Left colon (tissue), 2 donors: Measurements from ENCODE around the gene DYNLT1. TPM values are rescaled to one million over a fixed set of nuclear protein-coding genes. Genes with fewer than 3 reads are reported as not detected.
"Not testable (repeated sequence)": the region's sequence is repeated elsewhere in the genome, so short reads cannot be mapped to it uniquely, and the experiment has no call there.

Experiments
- ATAC-seq: fragments of 200-7000 bp; cut with Tn5 transposase; one replicate; pipeline ENCODE4 v1.9.1; 2020; ENCODE audit warnings: mild to moderate bottlenecking, moderate library complexity
- DNase-seq, 2 donors: peaks; one replicate each; pipeline ENCODE4 v3.0.0-alpha.2; 2020
- intact Hi-C, 2 donors: fragments of 100-400 bp; cut with DNase I in 1 of 2; cut with micrococcal nuclease in 1 of 2; formaldehyde crosslinking; loops; one replicate each; pipeline versions ENCODE4 v1.11.2 to v1.14.0; 2022; cut with DNase I, micrococcal nuclease
- total RNA-seq, 2 donors: library from RNA; stranded (reverse); fragmentation: NEBNext Ultra II Directional; extraction: Animal tissue kit (Norgen Biotek cat#: 25700); gene quantifications; one replicate each; pipeline ENCODE4 v1.2.1, GENCODE V29; 2021
- donor health status: DM: no; HTN: no; CAD: no.
- donor health status: DM: yes; HTN: yes; CAD: no.

The DYNLT1 gene
- total RNA-seq, 2 donors from 2014 or later = 142 to 178 TPM

DNA sequence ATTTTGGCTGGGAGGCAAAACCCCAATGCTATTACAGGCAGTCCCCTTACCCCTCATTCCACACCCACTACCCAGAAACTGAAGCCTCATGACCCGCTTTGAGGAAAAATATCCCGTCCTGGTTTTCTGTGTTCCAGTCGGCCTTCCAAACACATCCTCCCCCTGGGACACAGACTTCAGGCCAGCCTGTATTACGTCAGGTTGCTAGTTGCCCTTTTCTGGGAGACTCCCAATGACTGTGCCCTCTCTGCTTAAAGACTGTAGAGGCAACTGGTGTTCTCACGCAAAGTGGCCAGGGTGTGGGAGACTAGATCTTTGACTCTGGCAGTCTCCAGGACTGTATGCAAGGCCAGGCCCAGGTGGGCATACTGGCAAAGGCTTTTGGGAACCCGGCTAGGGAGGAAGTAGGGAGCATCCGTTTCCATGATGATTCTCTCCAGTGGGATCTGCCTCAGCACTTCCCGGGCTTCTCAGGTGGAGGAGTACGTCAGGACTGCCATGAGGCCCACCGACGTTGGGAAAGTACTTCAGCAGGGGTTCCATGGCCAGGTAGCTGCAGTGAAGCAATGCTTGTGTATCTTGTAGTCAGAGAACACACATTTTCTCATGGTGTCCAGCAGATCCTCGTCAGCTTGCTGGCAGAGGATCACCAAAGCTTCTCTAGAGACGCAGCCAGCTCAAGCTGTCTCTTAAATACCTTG lies 34.9 kb downstream of the DYNLT1 start:
- intact Hi-C loops = loop anchor here (10.0 kb wide), 1 partner anchor 395 kb away; no protein-coding TSS in a partner anchor
- DNase-seq = no peak

GRCh38 chr6:158608221-158608620 lies 36.3 kb downstream of the DYNLT1 start:
- ATAC-seq (no peak), DNase-seq (no peak)
- intact Hi-C loops = loop anchor here (10.0 kb wide), 1 partner anchor 393 kb away; no protein-coding TSS in a partner anchor

More for the DNA sequence above, 34.9 kb downstream of the DYNLT1 start:
- no peak for ATAC-seq

DNA sequence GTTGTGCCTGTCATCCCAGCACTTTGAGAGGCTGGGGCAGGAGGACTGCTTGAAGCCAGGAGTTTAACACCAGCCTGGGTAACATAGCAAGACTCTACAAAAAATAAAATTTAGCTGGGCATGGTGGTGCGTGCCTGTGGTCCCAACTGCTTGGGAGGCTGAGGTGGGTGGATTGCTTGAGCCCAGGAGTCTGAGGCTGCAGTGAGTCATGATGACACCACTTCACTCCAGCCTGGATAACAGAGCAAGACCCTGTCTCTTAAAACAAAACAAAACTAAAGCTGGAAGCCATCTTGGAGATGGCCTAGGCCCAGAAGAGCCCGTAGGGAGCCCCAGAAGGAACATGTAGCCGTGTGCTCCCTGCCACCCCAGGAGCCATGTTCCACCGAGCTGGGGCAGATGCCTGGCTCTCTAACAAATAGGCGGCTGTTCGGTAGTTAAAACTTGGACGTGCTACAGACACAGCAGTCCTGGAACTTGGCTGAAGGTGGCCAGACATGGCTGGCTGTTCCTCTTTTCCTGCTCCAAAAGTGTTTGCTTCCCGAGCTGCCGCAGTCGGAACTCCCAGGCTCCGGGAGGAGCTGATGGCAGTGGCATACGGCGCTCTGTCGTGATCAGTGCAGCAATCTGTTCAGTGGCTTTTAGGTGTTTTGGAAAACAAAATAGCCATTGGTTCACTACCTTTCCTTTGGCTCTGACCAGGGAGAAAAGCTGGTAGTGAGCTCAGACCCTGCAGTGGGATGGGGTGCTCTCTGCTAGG lies 37.0 kb downstream of the DYNLT1 start:
- no peak for ATAC-seq
- DNase-seq = no peak
- intact Hi-C loops = loop anchor here (10.0 kb wide), 1 partner anchor 393 kb away; no protein-coding TSS in a partner anchor

DNA sequence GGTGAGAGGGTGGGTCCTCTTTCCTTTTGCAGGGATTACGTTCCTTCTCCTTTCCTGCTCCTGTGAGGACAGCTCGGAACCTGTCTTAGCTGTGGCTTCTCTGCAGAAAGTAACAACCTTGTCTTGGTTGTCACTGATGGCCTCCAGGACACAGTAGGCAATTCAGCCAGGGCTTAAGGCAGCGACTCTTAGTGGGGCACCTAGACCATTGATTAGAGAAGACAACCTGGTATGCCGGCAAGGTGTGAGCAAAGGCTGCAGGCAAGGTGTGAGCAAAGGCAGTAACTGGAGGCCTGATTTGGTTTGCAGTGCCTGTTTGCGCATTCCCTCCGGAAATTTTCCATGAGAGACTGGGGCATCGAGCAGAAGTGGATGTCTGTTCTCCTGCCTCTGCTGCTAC lies 37.6 kb downstream of the DYNLT1 start:
- intact Hi-C loops = loop anchor here (10.0 kb wide), 1 partner anchor 392 kb away; no protein-coding TSS in a partner anchor
- ATAC-seq = no peak

DNA sequence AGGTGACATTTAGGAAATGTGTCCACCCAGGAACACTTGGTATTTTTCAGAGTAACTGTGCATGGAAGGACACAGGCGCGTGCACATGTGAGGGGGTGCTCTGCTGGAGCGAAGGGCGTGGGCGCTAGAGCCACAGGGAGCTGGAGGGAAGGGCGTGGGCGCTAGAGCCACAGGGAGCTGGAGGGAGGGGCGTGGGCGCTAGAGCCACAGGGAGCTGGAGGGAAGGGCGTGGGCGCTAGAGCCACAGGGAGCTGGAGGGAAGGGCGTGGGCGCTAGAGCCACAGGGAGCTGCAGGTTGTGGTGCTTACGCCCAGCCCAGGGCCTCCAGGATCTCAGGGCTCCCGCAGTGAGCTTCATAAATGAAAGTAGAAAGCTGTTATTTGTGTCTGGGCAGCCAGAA lies 38.5 kb downstream of the DYNLT1 start:
- ATAC-seq = peak; percentile 9
- DNase-seq = not testable (repeated sequence)
- intact Hi-C loops = loop anchor here (10.0 kb wide), 1 partner anchor 391 kb away; no protein-coding TSS in a partner anchor

More for the DNA sequence above, 37.6 kb downstream of the DYNLT1 start:
- DNase-seq = no peak

DNA sequence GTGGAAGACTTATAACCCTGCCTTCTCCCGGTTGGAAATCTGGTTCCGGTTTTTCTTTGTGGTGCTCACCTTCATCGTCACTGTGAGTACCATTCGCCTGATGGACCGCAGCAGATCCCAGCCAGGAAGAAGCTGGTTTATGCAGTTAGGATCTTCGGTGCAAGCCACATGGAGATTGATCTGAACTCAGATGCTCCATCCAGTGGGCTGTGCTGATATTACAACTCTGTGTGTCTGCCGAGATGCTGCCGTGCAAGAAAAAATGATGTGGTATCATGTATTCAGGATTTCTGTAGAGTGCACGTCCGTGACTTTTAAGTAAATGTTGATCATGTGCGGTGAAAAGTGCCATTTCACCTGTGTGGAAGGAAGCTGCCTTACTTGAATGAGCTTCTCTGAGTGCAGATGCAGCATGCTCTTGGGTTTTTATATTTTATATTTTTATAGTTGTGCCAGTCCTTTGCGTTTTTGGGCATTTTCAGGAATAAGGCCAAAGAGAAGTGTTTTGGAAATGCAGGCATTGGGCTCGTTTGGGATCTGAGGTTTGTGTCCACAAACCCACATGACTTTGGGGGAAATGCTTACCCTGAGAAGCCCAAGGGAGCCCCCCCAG lies 39.2 kb downstream of the DYNLT1 start:
- DNase-seq = peak in 1 of 2 donors; percentile 73
- ATAC-seq = peak; percentile 92
- intact Hi-C loops = loop anchor here (10.0 kb wide), 1 partner anchor 391 kb away; no protein-coding TSS in a partner anchor

GRCh38 chr6:158604048-158604406 lies 40.5 kb downstream of the DYNLT1 start:
- DNase-seq = no peak
- ATAC-seq = no peak
- intact Hi-C loops = loop anchor here (10.0 kb wide), 1 partner anchor 389 kb away; no protein-coding TSS in a partner anchor

DNA sequence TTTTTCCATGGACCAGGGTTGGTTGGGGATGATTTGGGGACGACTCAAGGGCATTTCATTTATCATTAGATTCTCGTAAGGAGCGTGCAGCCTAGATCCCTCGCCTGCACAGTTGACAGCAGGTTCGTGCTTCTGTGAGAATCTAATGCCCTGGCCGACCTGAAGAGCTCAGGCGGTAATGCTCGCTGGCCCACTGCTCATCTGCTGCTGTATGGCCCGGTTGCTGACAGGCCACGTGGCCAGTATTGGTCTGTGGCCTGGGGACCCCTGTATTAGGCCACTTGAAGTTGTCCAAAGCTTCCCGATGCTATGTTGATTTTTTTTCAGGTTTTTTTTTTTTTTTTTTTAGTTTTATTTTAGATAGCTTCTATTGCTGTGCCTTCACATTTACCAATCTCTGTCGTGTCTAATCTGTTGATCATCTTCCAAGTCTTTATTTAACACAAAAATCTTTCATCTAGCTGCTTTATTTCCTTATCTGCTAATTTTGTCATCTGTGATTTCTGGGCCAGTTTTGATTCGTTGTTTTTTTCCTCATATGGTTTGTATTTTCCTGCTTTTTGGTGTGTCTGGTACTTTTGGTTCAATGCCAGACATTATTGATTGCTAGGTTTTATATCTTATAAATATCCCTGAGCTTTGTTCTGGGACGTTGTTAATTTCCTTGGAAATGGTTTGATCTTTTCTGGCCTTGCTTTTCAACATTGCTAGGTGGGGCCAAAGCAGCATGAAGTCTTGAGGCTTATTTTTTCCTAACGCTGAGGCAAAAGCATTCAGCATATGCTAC lies 41.1 kb downstream of the DYNLT1 start:
- intact Hi-C loops = loop anchor here (10.0 kb wide), 1 partner anchor 389 kb away; no protein-coding TSS in a partner anchor
- no peak for DNase-seq
- no peak for ATAC-seq

DNA sequence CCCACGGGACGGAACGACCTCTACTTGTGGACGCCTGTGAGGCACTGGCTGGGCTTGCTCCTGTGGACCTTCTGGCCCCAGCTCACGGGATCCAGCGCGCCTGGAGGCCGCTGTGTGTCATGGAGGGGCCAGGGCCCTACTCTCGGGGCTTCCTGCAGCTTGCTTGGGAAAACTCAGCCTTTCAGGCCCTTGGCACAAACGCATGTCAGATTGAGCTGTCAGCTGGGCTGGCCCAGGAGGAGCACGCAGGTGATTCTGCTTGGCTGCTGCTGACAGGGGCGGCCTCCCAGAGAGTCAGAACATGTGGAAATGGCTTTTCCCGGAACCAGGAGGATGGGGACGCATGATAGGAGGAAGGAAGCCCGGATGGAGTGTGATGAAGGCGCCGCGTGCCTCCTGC lies 44.9 kb downstream of the DYNLT1 start:
- no peak for DNase-seq
- ATAC-seq = no peak
- intact Hi-C loops = loop anchor here (10.0 kb wide), 1 partner anchor 385 kb away; no protein-coding TSS in a partner anchor

- ATAC-seq = no peak
- DNase-seq = no peak
- intact Hi-C loops = no loop called here
Measured at GRCh38 chr6:158597565-158597964, 47.0 kb downstream of the DYNLT1 start.

GRCh38 chr6:158596861-158597260 lies 47.7 kb downstream of the DYNLT1 start:
- intact Hi-C loops = no loop called here

DNA sequence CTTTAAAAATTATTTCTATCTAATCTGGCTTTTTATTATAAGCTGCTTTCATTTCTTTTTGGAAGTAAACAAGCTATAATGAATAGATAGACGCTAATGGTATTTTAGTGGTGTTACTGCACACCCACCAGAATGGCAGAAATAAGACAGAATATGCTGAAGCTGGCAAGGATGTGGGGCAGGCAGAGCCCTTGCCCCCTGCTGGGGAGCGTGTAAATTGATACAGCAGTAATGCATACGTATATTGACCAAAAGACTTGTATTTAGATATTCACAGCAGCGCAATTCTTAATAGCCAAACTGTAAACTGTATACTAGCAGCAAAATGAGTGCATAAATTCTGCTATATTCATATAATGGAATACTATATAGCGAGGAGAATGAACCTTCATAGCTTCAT lies 49.3 kb downstream of the DYNLT1 start:
- intact Hi-C loops = no loop called here
- no peak for ATAC-seq
- no peak for DNase-seq

More at GRCh38 chr6:158596861-158597260, 47.7 kb downstream of the DYNLT1 start:
- DNase-seq (no peak), ATAC-seq (no peak)

DNA sequence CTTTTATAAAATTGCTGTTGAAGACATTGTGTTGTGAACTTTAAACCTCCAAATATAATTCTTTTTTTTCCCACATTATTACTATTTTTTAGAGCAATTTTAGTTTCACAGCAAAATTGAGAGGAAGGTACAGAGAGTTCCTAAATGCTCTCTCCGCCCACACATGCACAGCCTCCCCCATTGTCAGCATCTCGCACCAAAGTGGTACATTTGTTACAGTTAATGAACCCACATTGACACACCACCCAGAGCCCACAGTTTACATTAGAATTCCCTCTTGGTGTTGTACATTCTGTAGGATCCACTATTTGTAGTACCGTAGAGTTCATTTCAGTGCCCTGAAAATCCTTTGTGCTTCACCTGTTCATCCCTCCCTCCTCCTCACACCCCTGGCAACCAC lies 50.9 kb downstream of the DYNLT1 start:
- intact Hi-C loops = no loop called here
- no peak for DNase-seq
- ATAC-seq = no peak

DNA sequence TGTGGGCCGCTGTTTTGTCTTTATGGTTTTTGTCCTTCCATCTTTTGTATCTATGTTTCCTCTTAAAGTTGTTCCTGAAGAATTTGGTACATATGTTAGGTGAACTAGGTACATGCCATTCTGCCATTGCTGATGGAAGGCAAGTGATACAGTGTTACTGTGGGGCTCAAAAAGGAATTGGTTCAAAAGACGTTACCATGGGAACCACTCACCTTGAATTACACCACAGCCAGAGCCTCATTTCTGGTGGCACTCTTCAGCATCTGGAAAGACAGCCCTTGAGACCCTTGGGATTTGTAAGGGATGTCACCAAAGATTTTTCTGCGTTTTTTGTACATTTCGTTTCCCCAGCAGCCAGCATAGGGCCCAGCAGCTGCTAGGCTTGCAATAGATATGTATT lies 52.7 kb downstream of the DYNLT1 start:
- intact Hi-C loops = no loop called here
- ATAC-seq (no peak), DNase-seq (no peak)

GRCh38 chr6:158591134-158591809 lies 53.3 kb downstream of the DYNLT1 start:
- ATAC-seq = no peak
- no peak for DNase-seq
- intact Hi-C loops = no loop called here

GRCh38 chr6:158589366-158589765 lies 55.2 kb downstream of the DYNLT1 start:
- intact Hi-C loops = no loop called here
- DNase-seq (no peak), ATAC-seq (no peak)

- DNase-seq (no peak), ATAC-seq (no peak)
- intact Hi-C loops = no loop called here
Measured at GRCh38 chr6:158586652-158587051, 57.9 kb downstream of the DYNLT1 start.
